IPS-11a (cell line): Measurements from ENCODE around the gene TRIM9.

ENCODE experiments used
- H3K4me3 ChIP-seq: one replicate; pipeline ENCODE4 v1.5.1; 2013; ENCODE audit warnings: low read depth, low read length, control low read depth

The TRIM9 gene

GRCh38 chr14:51094901-51095853 is at the start of gene TRIM9:
TRIM9 (minus strand) TSS chr14:51095105; CDS start chr14:51094939, 166 bp downstream.
- peak within 1 kb of the TSS; percentile 56 for H3K4me3 ChIP-seq

- H3K4me3 ChIP-seq = no peak overlapping the region
Observed at GRCh38 chr14:51140856-51141255, 46.0 kb upstream of the TRIM9 start.

DNA sequence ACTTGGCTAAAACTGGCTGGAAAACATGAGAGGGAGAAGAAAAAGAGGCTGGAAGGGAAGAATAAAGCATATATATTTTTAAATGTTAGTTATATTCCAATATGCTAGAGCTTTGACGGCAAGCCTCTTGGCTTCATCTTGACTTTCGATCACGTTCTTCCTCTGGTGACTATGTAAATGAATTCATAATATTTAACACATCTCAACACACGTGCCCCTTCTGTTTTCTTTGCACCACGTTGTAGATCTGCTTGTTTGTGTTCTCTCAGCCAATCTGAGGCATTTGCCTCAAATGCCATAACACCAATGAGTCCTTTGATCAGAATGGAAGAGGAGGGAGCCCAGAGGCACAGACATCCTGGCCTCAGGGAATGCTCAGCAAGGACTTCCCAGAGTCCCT is 45.4 kb upstream of the TRIM9 start:
- no peak overlapping the region for H3K4me3 ChIP-seq

- H3K4me3 ChIP-seq = no peak overlapping the region
Observed at GRCh38 chr14:51139121-51139681, 44.3 kb upstream of the TRIM9 start.

GRCh38 chr14:51138404-51139103 is 43.6 kb upstream of the TRIM9 start:
- H3K4me3 ChIP-seq = no peak overlapping the region

- H3K4me3 ChIP-seq = no peak overlapping the region
Observed at GRCh38 chr14:51131516-51131915, 36.6 kb upstream of the TRIM9 start.

GRCh38 chr14:51129130-51129529 is 34.2 kb upstream of the TRIM9 start:
- H3K4me3 ChIP-seq = no peak overlapping the region

DNA sequence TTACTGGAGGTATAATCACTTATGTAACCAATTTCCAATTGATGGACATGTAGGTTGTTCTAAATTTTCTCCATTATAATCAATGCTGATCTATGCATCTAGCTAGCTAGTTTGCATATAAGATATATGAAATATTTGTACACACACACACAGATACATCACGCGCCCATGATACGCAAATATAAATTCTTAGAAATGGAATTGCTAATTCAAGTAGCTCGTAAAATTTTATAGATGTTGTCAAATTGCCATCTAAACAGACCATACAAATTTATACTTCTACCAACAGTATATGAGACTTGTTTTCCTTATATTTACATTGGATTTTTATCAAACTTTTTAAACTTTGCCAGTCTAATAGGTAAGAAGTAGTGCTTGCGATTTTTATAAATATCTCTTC is 29.1 kb upstream of the TRIM9 start:
- H3K4me3 ChIP-seq = no peak overlapping the region

DNA sequence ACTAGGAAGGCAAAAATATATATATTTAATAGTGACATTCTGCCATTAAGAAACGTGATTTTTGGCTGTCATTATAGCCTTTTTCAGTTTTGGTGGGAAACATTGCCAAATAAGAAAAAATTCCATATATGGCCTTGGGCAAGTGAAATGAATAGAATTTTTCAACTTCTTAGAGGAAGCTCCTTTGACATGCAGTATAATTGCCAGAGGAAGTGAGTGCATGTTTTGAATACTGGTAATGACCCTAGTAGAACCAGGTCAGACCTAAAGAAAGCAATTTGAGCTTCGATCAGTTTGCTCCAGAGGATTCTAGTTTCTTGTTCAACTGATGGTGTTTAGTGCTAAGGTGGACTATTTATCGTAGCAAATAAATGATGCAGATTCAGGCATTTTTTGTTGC is 26.2 kb upstream of the TRIM9 start:
- no peak overlapping the region for H3K4me3 ChIP-seq

- no peak overlapping the region for H3K4me3 ChIP-seq
Observed at GRCh38 chr14:51119411-51120051, 24.6 kb upstream of the TRIM9 start.

DNA sequence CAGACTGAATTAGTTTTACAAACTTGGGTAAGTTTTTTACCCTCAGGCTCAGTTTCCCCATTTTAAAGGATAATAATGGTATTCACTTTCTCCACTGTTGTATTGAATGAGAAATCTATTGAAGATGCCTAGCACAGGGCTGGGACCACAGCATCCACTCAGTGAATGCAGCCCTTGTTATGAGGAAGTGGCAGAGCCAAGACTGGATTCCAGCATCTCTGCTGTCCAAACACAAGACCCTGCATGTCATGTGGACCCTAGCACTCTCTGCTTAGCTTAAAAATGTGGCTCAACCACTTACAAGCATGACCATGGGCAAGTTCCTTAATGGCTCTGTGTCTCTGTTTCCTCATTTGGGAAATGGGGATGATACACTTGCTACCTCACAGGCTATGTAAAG is 24.1 kb upstream of the TRIM9 start:
- H3K4me3 ChIP-seq = no peak overlapping the region

GRCh38 chr14:51117593-51117992 is 22.7 kb upstream of the TRIM9 start:
- no peak overlapping the region for H3K4me3 ChIP-seq

DNA sequence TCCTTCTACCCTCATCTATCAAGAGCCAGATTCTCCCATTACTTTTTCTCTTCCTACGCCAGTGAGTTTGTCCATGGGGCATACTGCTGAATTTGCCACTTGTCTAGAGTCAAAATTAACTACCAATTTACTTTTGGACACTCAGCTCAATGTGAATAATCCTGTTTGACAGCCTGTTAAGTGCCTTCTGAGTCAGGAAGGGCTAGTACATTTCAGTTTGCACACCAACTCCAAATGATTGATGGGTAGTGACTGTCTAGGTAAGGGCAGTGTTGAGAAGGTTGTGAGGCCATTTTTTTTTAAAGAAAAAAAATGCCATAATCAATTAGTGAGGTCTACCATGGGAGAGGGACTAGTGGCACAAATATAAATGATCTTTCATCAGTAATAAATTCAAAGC is 21.8 kb upstream of the TRIM9 start:
- H3K4me3 ChIP-seq = no peak overlapping the region

DNA sequence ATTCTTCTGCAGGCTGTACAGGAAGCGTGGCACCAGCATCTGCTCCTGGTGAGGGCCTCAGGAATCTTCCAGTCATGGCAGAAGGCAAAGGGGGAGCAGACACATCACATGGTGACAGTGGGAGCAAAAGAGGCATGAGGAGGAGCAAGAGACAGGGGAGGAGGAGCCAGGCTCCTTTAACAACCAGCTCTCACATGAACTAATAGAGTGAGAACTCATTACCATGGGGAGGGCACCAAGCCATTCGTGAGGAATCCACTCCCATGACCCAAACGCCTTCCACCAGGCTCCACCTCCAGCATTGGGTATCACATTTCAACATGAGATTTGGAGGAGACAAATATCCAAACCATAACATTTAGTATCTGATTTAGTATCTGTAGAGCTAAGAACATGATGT is 14.7 kb upstream of the TRIM9 start:
- no peak overlapping the region for H3K4me3 ChIP-seq

DNA sequence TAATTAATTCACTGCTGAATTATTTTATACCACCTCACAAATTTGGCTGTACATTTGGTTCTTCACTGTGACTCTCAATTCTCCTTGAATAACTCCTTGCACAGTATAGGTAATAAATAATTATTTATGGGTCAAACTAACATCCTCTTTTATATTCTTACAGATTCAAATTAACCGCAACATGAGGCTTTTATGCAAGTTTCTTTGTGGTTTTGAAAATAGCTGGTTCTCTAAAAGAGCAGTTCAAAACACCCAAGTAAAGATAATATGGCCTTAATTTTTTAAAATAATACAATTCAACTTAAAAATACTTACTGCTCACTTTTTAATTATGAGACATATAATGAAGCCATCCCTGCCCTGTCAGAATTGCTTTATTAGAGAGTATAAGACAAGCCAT is 12.9 kb upstream of the TRIM9 start:
- H3K4me3 ChIP-seq = no peak overlapping the region

GRCh38 chr14:51104467-51104866 is 9.6 kb upstream of the TRIM9 start:
- H3K4me3 ChIP-seq = no peak overlapping the region

- no peak overlapping the region for H3K4me3 ChIP-seq
Observed at GRCh38 chr14:51097287-51097686, 2.4 kb upstream of the TRIM9 start.

- no peak overlapping the region for H3K4me3 ChIP-seq
Observed at GRCh38 chr14:51096870-51097269, 2.0 kb upstream of the TRIM9 start.

GRCh38 chr14:51095854-51096823 is 1.2 kb upstream of the TRIM9 start:
- peak overlapping the region; percentile 56 for H3K4me3 ChIP-seq

- H3K4me3 ChIP-seq = peak overlapping the region; percentile 56
Observed at GRCh38 chr14:51094282-51094821, 553 bp downstream of the TRIM9 start.
